ENCODE measurements around the gene ZNF786.

DNA sequence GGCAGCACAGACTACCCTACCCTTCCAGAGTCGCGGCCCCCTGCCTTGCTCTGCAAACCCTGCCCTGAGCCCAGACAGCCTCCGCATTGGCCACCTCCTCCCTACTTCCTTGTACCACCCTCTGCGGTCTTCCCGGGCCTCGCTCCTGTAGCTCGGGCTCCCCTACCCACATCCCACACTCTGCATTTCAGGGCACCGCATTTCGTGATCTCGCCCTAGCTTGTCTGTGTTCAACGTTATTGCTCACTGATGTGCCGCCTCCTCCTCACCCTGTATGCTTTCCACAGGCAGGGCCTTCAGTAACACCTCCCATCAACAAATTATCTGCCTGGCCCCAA, 68.8 kb downstream of the ZNF786 start:
- TF ChIP-seq, protein P1, sequence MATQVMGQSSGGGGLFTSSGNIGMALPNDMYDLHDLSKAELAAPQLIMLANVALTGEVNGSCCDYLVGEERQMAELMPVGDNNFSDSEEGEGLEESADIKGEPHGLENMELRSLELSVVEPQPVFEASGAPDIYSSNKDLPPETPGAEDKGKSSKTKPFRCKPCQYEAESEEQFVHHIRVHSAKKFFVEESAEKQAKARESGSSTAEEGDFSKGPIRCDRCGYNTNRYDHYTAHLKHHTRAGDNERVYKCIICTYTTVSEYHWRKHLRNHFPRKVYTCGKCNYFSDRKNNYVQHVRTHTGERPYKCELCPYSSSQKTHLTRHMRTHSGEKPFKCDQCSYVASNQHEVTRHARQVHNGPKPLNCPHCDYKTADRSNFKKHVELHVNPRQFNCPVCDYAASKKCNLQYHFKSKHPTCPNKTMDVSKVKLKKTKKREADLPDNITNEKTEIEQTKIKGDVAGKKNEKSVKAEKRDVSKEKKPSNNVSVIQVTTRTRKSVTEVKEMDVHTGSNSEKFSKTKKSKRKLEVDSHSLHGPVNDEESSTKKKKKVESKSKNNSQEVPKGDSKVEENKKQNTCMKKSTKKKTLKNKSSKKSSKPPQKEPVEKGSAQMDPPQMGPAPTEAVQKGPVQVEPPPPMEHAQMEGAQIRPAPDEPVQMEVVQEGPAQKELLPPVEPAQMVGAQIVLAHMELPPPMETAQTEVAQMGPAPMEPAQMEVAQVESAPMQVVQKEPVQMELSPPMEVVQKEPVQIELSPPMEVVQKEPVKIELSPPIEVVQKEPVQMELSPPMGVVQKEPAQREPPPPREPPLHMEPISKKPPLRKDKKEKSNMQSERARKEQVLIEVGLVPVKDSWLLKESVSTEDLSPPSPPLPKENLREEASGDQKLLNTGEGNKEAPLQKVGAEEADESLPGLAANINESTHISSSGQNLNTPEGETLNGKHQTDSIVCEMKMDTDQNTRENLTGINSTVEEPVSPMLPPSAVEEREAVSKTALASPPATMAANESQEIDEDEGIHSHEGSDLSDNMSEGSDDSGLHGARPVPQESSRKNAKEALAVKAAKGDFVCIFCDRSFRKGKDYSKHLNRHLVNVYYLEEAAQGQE (IDR thresholded peaks at IDR 0.05; ENCODE audit: low read depth) = no peak
- no peak for TF ChIP-seq FOXM1 (IDR thresholded peaks at IDR 0.05; ENCODE audit: borderline replicate concordance, low read depth)
- no peak for TF ChIP-seq TAF1 (IDR thresholded peaks at IDR 0.05; ENCODE audit: low read depth)
- TF ChIP-seq CEBPB (IDR thresholded peaks at IDR 0.05) = no peak

Data from Ishikawa (cell line).